SK-N-MC (cell line): ENCODE data around the gene TNIK.

Source experiments
- EZH2 ChIP-seq: fragments of 200-600 bp; sonication (generic); IDR thresholded peaks from one replicate; pipeline ENCODE4 v1.6.1; 2017; ENCODE audit warnings: antibody characterized with exemption
- POLR2AphosphoS5 ChIP-seq: IDR thresholded peaks from 2 replicates; pipeline ENCODE4 v1.6.1; 2012; ENCODE audit warnings: mild to moderate bottlenecking, low read depth, low read length, borderline replicate concordance

DNA sequence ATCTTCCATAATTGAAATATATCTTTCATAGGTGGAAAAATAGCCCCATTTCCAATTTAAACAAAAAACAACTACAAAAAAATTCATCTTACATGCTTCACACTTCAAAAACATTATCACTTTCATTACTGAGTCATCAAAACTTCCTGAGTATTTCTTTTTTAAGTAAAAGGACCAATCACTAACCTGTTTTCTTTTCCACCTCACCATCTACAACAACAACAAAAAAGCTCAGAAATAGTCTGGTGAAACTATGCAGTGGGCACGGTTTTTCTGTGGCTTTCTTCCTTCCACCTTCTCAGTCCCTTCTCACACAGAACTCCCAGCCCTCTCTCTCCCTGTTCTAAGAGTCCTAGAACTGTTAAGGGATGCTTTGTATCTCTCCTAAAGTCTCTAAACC is 20.3 kb upstream of the TNIK start:
- TF ChIP-seq EZH2, result no peak
- no peak for TF ChIP-seq POLR2AphosphoS5
